ENCODE results near the gene FLT3. TPM values are rescaled to one million over a fixed set of nuclear protein-coding genes. Genes with fewer than 3 reads are reported as not detected.

The FLT3 gene
- total and polyA plus RNA-seq, 11 donors: 0.09 to 0.48 (median 0.21) TPM; not detected in 2

GRCh38 chr13:27997904-27998522, 102.4 kb downstream of the FLT3 start:
- Histone ChIP-seq H3K27me3 (no peaks in the 10 kb centered on the region), H3K4me1 (peaks cover 0 to 3% (median 0%) of the 10 kb centered on the region in 12 donors), H3K4me3 (no peak overlapping the region), H3K9me3 (no peaks in the 10 kb centered on the region), H3K27ac (no peak overlapping the region), H3K36me3 (no peaks in the 10 kb centered on the region)
- 37 to 45% (median 42%) methylated on average over 7 of the region's 7 CpGs for WGBS, 4 donors
- ATAC-seq: peak; percentile 69 to 85 (median 80)
- intact Hi-C loops (cut with DNase I): no loop called here
- TF ChIP-seq POLR2A (IDR thresholded peaks at IDR 0.05) (no peak), CTCF (IDR thresholded peaks at IDR 0.05) (peak; percentile 9 to 66 (median 42))
- DNase-seq: peak in 4 of 5 donors; percentile 40 to 70 (median 55)

- intact Hi-C loops (cut with DNase I): no loop called here
- peaks cover 0 to 30% (median 0%) of the 10 kb centered on the region in 9 donors for H3K27me3 ChIP-seq
- DNase-seq (no peak), ATAC-seq (no peak)
- no peaks in the 10 kb centered on the region for H3K4me1 ChIP-seq
- H3K4me3 ChIP-seq: no peak overlapping the region
- WGBS, 4 donors: 68 to 74% (median 70%) methylated on average over 6 of the region's 6 CpGs
- TF ChIP-seq POLR2A (IDR thresholded peaks at IDR 0.05) (no peak), CTCF (IDR thresholded peaks at IDR 0.05) (no peak)
- no peak overlapping the region for H3K27ac ChIP-seq
- no peaks in the 10 kb centered on the region for H3K36me3 ChIP-seq
- no peaks in the 10 kb centered on the region for H3K9me3 ChIP-seq
These were observed 108.5 kb downstream of the FLT3 start for GRCh38 chr13:27991881-27992280.

GRCh38 chr13:27988520-27988919, 111.9 kb downstream of the FLT3 start, which contains the start of gene URAD:
Gene URAD, minus strand, starts transcription at chr13:27988693. Its CDS starts 56 bp downstream, at chr13:27988637.
- 66 to 73% (median 67%) methylated on average over 11 of the region's 11 CpGs for WGBS, 4 donors
- Histone ChIP-seq H3K4me3 (no peak within 1 kb of the TSS), H3K27ac (no peak within 1 kb of the TSS), H3K9me3 (no peaks in the 10 kb centered on the region), H3K27me3 (peaks cover 0 to 59% (median 23%) of the 10 kb centered on the region in 9 donors), H3K4me1 (no peaks in the 10 kb centered on the region), H3K36me3 (no peaks in the 10 kb centered on the region)
- DNase-seq (no peak), ATAC-seq (no peak)
- intact Hi-C loops (cut with DNase I): loop anchor here in 3 of 10 donors (10.0 kb wide), 2 partner anchors 454 to 1004 kb away; no protein-coding TSS in a partner anchor
- TF ChIP-seq CTCF (IDR thresholded peaks at IDR 0.05): no peak
- TF ChIP-seq POLR2A (IDR thresholded peaks at IDR 0.05): no peak

- DNase-seq: no peak
- H3K27me3 ChIP-seq: peaks cover 16 to 88% (median 52%) of the 10 kb centered on the region in 9 donors
- WGBS, 4 donors: 90 to 100% (median 95%) methylated on average over 1 of the region's 1 CpG
These were observed 114.8 kb downstream of the FLT3 start for GRCh38 chr13:27985600-27985999.

More at GRCh38 chr13:27985600-27985999, 114.8 kb downstream of the FLT3 start:
- no peak overlapping the region for H3K4me3 ChIP-seq
- H3K36me3 ChIP-seq: no peaks in the 10 kb centered on the region
- TF ChIP-seq CTCF (IDR thresholded peaks at IDR 0.05) (no peak), POLR2A (IDR thresholded peaks at IDR 0.05) (no peak)
- peaks cover 0 to 2% (median 0%) of the 10 kb centered on the region in 12 donors for H3K4me1 ChIP-seq
- H3K9me3 ChIP-seq: no peaks in the 10 kb centered on the region
- intact Hi-C loops (cut with DNase I): loop anchor here in 5 of 10 donors (2.0 to 10.0 kb wide), 5 partner anchors 155 to 1001 kb away; no protein-coding TSS in a partner anchor
- ATAC-seq: no peak
- no peak overlapping the region for H3K27ac ChIP-seq

Data from heart left ventricle (tissue), 16 donors.